Choroid plexus epithelial cell (primary cell): Measurements from ENCODE around the gene ERO1B.
"Not testable (repeated sequence)": the region's sequence is repeated elsewhere in the genome, so short reads cannot be mapped to it uniquely, and the experiment has no call there.

Experiments
- DNase-seq: peaks from one replicate; pipeline ENCODE4 v3.0.0-alpha.2; 2010; ENCODE audit warnings: low read depth
- H3K4me3 ChIP-seq: 2 replicates; pipeline ENCODE4 v1.5.1; 2011; ENCODE audit warnings: low read depth, mild to moderate bottlenecking, control low read depth, low read length, moderate library complexity
- CTCF ChIP-seq: conservative IDR thresholded peaks from 2 replicates; pipeline ENCODE4 v1.5.1; 2011; ENCODE audit warnings: low read depth, mild to moderate bottlenecking, control low read depth, inconsistent platforms, low read length, moderate library complexity

ERO1B gene

GRCh38 chr1:236281654-236282424 lies at the start of gene ERO1B:
Gene ERO1B (minus strand): TSS chr1:236281958. CDS start chr1:236281783, 175 bp downstream.
- no peak for TF ChIP-seq CTCF
- peak within 1 kb of the TSS; percentile 93 for H3K4me3 ChIP-seq
- DNase-seq: peak; percentile 96

GRCh38 chr1:236331412-236331811 lies 49.7 kb upstream of the ERO1B start:
- not testable (repeated sequence) for DNase-seq, H3K4me3 ChIP-seq

GRCh38 chr1:236326432-236326831 lies 44.7 kb upstream of the ERO1B start:
- TF ChIP-seq CTCF: no peak
- H3K4me3 ChIP-seq: no peak overlapping the region
- no peak for DNase-seq

- no peak overlapping the region for H3K4me3 ChIP-seq
- no peak for TF ChIP-seq CTCF
- DNase-seq: no peak
Measured at GRCh38 chr1:236325567-236325966, 43.8 kb upstream of the ERO1B start.

- no peak for DNase-seq
- TF ChIP-seq CTCF: no peak
- H3K4me3 ChIP-seq: no peak overlapping the region
Measured at GRCh38 chr1:236323819-236324411, 42.2 kb upstream of the ERO1B start.

GRCh38 chr1:236322566-236323409 lies 41.0 kb upstream of the ERO1B start:
- no peak for TF ChIP-seq CTCF
- no peak overlapping the region for H3K4me3 ChIP-seq
- DNase-seq: no peak

GRCh38 chr1:236321101-236321500 lies 39.3 kb upstream of the ERO1B start:
- H3K4me3 ChIP-seq: no peak overlapping the region
- no peak for DNase-seq
- no peak for TF ChIP-seq CTCF
